ENCODE data around the gene ROCK2. TPM values are rescaled to one million over a fixed set of nuclear protein-coding genes. Genes with fewer than 3 reads are reported as not detected.
A peak's percentile ranks its signal among the peaks of the same experiment; 100 is the strongest.
"Not testable (repeated sequence)": the region's sequence is repeated elsewhere in the genome, so short reads cannot be mapped to it uniquely, and the experiment has no call there.

ROCK2 gene
- total RNA-seq, 1 donor from 2014 or later, result 37.1 TPM

DNA sequence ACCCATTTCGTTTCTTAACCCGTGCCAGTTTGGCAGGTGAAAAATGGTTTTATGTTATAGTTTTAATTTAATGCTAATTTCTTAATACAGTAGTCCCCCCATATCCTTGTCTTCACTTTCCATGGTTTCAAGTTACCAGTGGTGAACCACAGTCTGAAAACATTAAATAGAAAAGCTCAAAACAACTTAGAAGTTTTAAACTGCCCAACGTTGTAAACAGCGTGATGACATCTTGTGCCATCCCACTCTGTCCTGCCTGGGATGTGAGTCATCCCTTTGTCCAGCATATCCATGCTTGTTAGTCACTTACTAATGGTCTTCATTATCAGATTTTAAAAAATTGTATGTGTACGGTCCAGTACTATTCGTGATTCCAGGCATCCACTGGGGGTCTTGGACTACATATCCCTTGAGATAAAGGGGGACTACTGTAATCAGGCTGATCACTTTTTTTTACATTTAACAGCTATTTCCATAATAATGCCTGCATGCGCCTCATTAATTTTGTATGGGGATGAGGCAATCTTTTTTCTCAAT lies 157.3 kb downstream of the ROCK2 start:
- peak; percentile 72 to 85 for DNase-seq (ENCODE audit: low read depth in 2 of 2)

DNA sequence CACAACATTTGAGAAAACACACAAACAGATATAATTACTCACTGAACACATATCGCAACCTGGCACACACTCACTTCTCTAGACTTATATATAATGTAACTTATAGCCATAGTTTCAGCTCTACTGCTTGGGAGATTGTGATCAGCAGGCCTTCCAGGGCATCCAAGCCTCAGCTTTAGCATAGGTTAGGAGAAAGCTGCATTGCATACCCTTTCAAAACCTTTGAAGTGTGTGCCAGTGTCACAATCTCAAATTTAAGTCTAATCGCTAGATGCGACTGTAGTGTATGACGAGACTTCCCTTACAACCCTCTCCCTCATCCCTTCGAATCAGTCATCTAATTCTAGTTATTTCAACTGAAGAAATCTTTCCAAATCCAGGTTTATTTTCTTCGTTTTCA lies 158.3 kb downstream of the ROCK2 start:
- DNase-seq (ENCODE audit: low read depth in 2 of 2), result no peak

GRCh38 chr2:11182951-11183350 lies 161.5 kb downstream of the ROCK2 start:
- DNase-seq (ENCODE audit: low read depth in 2 of 2), result no peak

- no peak for DNase-seq (ENCODE audit: low read depth in 2 of 2)
Measured at GRCh38 chr2:11180653-11181052, 163.8 kb downstream of the ROCK2 start.

- DNase-seq (ENCODE audit: low read depth in 2 of 2), result no peak
Measured at GRCh38 chr2:11179899-11180298, 164.5 kb downstream of the ROCK2 start.

GRCh38 chr2:11179196-11179595 lies 165.2 kb downstream of the ROCK2 start:
- DNase-seq (ENCODE audit: low read depth in 2 of 2), result no peak

DNA sequence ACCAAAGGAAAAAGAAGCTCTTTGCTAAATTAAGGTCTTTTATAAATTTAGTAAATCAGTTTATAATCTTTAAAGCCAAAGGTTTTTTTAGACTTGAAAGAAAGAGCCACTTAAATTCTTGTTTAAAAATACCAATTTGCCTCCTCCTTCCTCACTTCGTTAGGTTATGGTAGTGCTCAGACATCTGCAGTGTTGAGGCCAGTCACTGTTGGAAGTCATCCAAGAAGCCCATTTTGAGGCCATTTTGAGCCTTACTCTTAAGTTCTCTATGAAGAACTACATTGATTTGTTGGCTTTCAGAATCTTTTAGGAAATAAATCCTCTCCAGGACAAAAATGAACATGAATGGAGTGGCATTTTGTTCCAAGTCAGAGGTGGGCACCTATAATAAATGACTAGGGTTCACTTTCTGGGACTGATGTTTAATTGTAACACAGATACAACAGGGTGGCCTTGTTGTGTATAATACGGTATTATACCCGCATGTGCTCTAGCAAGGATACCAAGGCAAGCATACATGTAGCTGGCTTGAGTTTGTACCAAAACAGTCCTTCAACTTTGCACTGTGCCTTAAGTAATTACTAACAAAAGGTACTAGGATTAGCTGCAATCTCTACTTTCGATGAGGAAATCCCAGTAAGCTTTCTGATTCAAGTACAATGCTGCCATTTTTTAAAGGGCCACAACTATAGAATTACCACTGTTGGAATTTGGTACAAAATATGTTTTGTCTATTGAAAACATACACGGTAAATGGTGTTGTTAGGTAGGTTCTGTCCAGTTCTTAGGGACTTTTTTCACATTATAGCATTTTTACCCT lies 166.4 kb downstream of the ROCK2 start:
- DNase-seq (ENCODE audit: low read depth in 2 of 2), result no peak

DNA sequence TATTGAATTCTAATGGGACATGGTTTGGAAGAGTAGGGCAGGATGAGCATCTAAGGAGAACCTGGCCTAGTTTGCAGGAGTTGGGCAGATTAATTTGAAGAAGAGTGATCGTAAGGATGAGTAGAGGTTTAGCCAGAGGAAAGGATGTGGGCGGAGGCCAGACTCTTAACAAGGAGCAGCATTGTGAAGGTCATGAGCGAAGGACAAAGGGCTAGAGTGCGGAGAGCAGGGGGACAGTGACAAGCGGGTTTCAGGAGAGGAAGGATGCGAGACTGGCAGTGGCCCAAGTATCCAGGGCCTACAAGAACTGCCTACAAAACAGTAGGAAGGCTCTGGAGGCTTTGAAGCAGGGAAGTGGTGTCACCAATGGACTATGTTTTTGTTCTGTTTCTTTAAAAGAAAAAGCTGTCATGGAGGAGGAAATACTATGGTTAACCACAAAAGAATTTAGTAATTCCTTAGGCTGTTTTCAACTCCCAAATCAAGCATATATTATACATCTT lies 169.1 kb downstream of the ROCK2 start:
- peak; percentile 18 to 62 for DNase-seq (ENCODE audit: low read depth in 2 of 2)

GRCh38 chr2:11174222-11174621 lies 170.2 kb downstream of the ROCK2 start:
- DNase-seq (ENCODE audit: low read depth in 2 of 2), result no peak

GRCh38 chr2:11169333-11169732 lies 175.1 kb downstream of the ROCK2 start:
- no peak for DNase-seq (ENCODE audit: low read depth in 2 of 2)

GRCh38 chr2:11168488-11168887 lies 175.9 kb downstream of the ROCK2 start:
- DNase-seq (ENCODE audit: low read depth in 2 of 2), result no peak

GRCh38 chr2:11166476-11166875 lies 178.0 kb downstream of the ROCK2 start:
- no peak for DNase-seq (ENCODE audit: low read depth in 2 of 2)

GRCh38 chr2:11165046-11165445 lies 179.4 kb downstream of the ROCK2 start:
- DNase-seq (ENCODE audit: low read depth in 2 of 2), result not testable (repeated sequence)

DNA sequence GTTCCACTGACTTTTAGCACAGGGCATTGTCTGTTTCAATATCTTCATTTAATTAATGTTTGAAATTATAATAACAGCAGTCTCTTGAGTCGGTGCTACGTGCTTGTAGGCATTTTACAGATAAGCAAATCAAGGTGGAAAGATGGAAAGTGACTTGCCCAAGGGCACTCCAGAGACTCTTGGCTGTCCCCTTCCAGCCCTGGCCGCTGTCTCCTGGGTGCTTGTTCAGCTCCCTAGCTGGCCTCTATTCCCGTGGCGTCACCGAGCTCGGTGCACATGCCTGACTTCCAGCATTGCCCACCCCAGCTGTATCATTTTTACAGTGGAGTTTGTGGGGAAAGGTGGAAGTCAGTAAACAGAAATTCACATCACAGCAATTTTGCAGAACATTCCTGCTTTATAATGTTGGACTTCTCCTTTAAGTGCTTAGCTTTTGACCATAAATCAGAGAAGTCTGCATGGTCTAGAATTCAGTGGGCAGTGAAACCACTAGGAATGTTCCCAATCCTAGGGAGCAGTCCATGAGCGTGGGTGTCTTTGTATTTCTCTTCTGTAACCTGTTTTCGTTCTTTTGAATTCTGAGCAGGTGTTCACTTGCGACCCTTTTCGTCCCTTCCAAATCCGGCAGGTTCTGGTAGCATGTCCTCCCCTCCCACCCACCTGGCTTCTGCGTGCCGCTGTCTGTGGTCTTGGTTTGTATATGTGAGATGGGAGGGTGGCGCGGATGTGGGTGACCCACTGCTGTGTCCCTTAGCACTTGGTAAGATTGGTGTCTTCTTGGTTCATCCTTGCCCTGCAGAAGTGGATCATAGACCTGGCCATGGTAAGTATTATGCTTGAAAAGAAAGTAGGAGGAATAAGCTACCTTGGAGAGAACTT lies 180.8 kb downstream of the ROCK2 start:
- no peak for DNase-seq (ENCODE audit: low read depth in 2 of 2)

DNA sequence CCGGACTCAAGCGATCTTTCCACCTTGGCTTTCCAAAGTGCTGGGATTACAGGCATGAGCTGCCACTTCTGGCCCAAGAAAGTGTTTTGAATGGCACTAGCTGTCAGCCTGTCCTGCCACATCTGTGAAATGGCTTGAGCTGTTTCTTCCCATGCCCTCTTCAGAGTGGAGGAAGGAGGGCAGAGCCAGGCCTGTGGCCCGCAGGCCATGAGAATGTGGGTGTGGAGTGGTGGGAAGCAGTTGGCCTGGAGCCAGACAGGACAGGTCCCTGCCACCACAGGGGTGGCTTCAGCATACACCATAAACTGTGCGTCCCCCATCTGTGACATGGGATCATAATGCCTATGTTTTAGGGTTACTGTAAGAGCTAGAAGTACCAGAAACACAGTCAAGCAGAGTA lies 182.7 kb downstream of the ROCK2 start:
- DNase-seq (ENCODE audit: low read depth in 2 of 2), result no peak

DNA sequence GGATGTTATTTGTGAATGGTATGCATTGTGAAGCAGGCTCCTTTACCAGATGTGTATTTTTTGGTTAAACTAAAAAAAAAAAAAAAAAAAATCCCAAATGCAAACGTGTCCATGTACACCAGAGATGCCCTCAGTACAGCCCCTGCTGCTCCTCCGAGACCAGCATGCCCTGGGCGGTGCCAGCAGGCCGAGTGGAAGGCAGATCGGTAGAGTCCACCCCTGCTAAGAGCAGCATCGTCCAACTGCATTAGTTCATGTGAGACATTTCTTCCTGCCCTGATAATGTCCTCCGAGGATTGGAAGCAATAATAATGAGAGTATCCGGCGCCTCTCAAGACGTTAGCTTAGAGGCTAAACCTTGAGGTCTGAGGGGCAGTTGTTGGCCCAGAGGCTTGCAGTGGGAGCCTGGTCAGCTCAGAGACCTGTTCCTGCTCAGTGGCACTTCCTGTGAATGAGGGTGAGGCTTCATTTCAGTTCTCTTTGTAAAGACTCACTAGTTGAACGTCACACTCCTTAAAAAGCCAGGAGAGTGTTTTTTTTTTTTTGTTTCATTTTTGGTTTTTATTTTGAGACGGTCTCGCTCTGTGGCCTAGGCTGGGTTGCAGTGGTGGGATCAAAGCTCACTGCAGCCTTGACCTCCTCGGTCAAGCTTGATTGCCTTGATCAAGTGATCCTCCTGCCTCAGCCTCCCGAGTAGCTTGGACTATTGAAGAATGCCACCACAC lies 183.5 kb downstream of the ROCK2 start:
- no peak for DNase-seq (ENCODE audit: low read depth in 2 of 2)

DNA sequence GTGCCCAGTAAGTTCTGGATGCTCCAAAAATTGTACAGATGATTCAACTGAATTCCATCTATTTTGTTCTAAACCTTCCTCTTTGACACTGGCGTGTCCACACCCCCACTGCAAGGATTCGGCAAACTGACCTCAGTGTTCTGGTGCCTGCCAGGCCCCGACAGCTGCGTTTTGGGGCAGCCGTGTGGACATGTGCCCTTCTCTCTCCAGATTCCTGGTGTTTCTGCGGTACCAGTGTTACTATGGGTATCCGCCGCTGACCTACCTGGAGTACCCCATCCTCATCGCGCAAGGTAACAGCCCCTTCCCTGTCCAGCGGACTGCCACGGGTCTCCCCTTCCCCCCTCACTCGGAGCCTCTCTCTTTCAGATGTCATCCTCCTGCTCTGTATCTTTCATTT lies 184.2 kb downstream of the ROCK2 start:
- no peak for DNase-seq (ENCODE audit: low read depth in 2 of 2)

GRCh38 chr2:11159574-11160170 lies 184.8 kb downstream of the ROCK2 start:
- DNase-seq (ENCODE audit: low read depth in 2 of 2), result no peak

DNA sequence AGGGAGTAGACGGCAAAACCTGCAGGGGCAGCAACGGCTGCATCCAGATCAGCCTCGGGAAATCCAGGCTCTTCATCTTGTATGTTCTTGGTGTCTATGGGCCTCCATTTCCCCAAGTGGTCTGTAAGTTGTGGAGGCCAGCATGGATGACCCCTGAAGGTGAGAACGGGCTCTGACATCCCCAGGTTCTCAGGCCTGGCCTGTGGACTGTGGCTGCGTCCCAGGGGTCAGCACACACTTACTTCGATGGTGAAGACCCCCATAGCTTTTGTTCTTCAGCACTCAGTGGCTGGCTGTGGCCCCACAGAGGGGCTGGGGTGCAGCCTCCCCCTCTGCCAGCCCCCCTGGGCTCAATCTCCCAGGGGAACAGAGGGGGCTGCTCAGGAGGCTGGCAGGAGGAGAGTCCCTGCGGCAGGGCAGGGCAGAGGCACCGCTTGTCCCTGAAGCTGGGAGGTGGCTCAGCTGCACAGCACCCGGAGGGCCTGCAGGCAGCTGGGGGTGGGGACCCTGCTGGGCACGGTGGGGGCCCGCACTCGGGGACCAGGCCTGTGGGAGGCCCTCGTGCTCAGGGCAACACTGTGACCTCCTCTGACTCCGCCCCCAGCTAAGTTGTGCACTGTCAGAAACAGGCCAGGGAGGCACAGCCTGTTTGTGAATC lies 185.4 kb downstream of the ROCK2 start:
- no peak for DNase-seq (ENCODE audit: low read depth in 2 of 2)

GRCh38 chr2:11157731-11158130 lies 186.7 kb downstream of the ROCK2 start:
- DNase-seq (ENCODE audit: low read depth in 2 of 2), result no peak

- DNase-seq (ENCODE audit: low read depth in 2 of 2), result no peak
Measured at GRCh38 chr2:11157296-11157695, 187.1 kb downstream of the ROCK2 start.

Data from lung microvascular endothelial cell (primary cell).